ENCODE measurements around the gene PGAP3.

PGAP3 gene, protein sequence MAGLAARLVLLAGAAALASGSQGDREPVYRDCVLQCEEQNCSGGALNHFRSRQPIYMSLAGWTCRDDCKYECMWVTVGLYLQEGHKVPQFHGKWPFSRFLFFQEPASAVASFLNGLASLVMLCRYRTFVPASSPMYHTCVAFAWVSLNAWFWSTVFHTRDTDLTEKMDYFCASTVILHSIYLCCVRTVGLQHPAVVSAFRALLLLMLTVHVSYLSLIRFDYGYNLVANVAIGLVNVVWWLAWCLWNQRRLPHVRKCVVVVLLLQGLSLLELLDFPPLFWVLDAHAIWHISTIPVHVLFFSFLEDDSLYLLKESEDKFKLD

DNA sequence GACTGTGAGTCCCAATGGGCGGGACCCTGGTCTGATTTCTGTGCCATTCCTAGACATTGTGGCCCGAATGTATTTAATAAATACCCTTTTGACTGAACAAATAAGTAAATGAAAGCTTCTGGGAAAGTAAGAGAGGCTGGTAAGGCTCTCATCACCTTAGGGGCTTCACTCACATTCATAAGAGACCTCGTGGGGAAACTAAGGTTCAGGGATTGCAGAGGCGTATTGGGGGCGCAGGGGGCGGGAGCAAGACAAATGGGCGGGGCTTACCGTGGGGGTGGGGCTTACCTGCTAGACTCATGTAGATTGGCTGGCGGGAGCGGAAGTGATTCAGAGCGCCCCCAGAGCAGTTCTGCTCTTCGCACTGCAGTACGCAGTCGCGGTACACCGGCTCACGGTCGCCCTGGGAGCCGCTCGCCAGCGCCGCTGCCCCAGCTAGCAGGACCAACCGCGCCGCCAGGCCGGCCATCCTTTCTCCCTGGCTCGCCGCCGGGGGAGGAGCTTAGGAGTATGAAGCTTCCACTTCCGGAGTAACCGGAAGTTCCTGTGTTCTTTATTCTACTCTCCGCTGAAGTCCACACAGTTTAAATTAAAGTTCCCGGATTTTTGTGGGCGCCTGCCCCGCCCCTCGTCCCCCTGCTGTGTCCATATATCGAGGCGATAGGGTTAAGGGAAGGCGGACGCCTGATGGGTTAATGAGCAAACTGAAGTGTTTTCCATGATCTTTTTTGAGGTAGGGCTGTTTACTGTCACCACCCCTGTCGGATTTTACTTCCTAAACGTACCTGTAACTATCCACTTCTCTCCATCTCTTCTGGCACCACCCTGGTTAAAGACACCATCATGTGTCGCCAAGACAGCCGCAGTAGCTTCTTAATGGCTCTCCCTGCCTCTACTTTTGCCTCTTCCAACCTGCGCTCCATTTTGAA, at the start of gene PGAP3:
PGAP3 (minus strand) TSS at position 512 of the 929 bp plus-strand sequence; CDS start at position 469, 43 bp downstream.
- TF ChIP-seq, protein P1, sequence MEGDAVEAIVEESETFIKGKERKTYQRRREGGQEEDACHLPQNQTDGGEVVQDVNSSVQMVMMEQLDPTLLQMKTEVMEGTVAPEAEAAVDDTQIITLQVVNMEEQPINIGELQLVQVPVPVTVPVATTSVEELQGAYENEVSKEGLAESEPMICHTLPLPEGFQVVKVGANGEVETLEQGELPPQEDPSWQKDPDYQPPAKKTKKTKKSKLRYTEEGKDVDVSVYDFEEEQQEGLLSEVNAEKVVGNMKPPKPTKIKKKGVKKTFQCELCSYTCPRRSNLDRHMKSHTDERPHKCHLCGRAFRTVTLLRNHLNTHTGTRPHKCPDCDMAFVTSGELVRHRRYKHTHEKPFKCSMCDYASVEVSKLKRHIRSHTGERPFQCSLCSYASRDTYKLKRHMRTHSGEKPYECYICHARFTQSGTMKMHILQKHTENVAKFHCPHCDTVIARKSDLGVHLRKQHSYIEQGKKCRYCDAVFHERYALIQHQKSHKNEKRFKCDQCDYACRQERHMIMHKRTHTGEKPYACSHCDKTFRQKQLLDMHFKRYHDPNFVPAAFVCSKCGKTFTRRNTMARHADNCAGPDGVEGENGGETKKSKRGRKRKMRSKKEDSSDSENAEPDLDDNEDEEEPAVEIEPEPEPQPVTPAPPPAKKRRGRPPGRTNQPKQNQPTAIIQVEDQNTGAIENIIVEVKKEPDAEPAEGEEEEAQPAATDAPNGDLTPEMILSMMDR (IDR thresholded peaks at IDR 0.05; ENCODE audit: insufficient read depth, low read depth, low read length, missing control alignments) = no peak
- DNase-seq (ENCODE audit: low read depth) = peak; percentile 92
- H3K4me3 ChIP-seq (ENCODE audit: low read length) = peak within 1 kb of the TSS; percentile 63

DNA sequence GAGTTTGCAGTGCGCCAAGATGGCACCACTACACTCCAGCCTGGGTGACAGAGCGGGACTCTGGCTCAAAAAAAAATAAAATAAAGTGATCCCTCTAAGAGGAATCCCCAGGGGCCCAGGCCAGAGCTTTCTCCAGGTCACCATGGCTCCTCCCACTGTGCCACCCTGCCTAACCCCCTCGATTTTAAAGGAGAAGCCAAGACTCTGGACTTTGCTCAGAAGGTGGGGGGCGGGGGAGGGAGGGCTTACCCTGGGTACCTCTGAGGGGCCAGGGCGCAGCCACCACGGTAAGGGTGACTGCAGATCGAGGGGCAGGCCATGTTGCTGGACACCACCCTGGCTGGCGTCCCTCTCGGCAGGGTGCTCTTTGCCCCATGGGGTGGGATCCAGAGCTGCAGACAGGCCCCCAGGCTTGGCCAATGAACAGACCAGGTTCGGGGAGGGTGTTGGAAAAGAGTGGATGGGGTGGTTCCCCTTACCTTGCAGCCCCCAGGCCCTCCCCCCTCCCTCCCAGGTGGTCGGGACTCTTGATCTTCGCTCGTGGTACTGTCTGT, 49.4 kb upstream of the PGAP3 start:
- peak overlapping the region; percentile 89 for H3K4me3 ChIP-seq (ENCODE audit: low read length)
- TF ChIP-seq, protein P1 (IDR thresholded peaks at IDR 0.05; ENCODE audit: insufficient read depth, low read depth, low read length, missing control alignments) = no peak
- no peak for DNase-seq (ENCODE audit: low read depth)

DNA sequence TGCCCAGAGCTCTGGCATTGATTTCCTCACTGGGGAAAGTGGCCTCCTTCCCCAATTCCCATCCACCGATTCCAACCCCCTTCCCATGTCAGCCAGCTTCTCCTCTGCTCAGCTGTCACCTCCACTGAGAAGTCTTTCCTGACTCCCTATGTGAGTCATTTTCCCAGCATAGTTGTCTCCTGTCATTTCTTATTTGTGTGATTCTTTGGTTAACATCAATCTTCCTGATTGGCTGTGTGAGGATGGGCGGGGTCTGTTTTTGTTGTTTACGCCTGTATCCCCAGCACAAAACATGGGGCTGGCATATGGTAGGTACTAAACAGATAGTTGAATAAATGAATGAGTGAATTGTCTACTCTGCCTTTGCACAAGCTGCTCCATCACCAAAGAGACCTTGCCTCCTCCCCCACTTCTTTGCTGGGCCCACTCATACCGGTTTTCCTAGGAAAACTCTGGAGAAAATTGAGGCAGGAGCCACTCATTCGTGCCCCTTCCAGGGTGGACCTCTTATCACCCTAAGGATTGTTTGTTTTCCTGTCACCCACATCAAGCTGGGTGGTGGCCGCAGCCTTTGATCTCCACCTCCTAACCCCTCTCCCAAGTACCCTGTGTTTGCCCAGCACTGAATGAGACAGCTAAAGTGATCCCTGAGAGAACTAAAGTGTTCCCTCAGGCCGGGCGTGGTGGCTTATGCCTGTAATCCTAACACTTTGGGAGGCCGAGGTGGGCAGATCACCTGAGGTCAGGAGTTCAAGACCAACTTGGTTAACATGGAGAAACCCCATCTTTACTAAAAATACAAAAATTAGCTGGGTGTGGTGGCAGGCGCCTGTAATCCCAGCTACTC, 48.7 kb upstream of the PGAP3 start:
- peak; percentile 67 for DNase-seq (ENCODE audit: low read depth)
- no peak overlapping the region for H3K4me3 ChIP-seq (ENCODE audit: low read length)
- TF ChIP-seq, protein P1 (IDR thresholded peaks at IDR 0.05; ENCODE audit: insufficient read depth, low read depth, low read length, missing control alignments) = no peak

DNA sequence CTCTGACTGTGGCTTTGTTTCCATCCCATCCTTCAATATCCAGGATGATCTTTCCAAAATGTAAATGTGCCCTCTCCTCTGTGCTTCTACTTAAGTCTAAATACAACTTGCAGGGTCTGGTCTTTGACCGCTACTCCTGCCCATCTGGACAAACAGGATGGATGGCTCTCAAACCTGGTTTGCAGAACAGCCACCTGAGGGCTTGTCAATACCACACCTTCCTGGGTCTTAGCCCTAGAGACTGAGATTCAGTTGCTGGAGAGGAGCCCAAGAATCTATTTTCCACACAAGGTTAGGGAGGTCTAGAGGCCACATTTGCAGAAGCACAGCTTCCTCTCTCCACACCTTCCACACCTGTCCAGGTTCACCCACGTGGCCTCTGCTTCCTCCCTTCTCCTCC, 48.0 kb upstream of the PGAP3 start:
- no peak overlapping the region for H3K4me3 ChIP-seq (ENCODE audit: low read length)
- DNase-seq (ENCODE audit: low read depth) = peak; percentile 13
- TF ChIP-seq, protein P1 (IDR thresholded peaks at IDR 0.05; ENCODE audit: insufficient read depth, low read depth, low read length, missing control alignments) = no peak

DNA sequence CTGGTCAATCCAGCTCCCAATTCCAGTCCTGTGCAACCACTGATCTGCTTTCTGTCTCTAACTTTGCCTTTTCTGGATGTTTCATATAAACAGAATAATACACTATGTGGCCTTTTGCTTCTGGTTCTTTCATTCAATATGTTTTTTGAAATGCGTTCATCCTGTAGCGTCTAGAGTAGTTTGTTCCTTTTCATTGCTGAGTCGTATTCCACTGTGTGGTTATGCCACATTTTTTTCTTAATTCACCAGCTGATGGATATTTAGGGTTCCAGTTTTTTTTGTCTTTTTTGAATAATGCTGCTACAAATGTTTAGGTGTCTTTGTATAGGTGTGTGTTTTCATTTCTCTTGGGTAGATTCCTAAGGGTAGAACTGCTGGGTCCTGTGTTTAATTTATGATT, 44.7 kb upstream of the PGAP3 start:
- no peak for DNase-seq (ENCODE audit: low read depth)
- H3K4me3 ChIP-seq (ENCODE audit: low read length) = no peak overlapping the region
- TF ChIP-seq, protein P1 (IDR thresholded peaks at IDR 0.05; ENCODE audit: insufficient read depth, low read depth, low read length, missing control alignments) = no peak

Measured in epithelial cell of esophagus (primary cell).